HepG2 (cell line): ENCODE data around the gene SEMA3B. TPM values are rescaled to one million over a fixed set of nuclear protein-coding genes. Genes with fewer than 3 reads are reported as not detected.

Experiments used
- CCDC6 ChIP-seq: sonication (generic); formaldehyde crosslinking; IDR thresholded peaks from 2 replicates; pipeline ENCODE4 v1.8.1; 2022; ENCODE audit warnings: mild to moderate bottlenecking, missing genetic modification reagents, moderate library complexity
- IKZF5 ChIP-seq: IDR thresholded peaks from 2 replicates; pipeline ENCODE4 v1.6.1; 2018; ENCODE audit warnings: missing genetic modification reagents, mild to moderate bottlenecking, missing compliant biosample characterization
- KLF15 ChIP-seq: sonication (generic); formaldehyde crosslinking; IDR thresholded peaks from 2 replicates; pipeline ENCODE4 v1.8.1; 2023; ENCODE audit warnings: borderline replicate concordance, mild to moderate bottlenecking, inconsistent platforms, missing genetic modification reagents, mixed read lengths
- MIER2 ChIP-seq: IDR thresholded peaks from 2 replicates; pipeline ENCODE4 v1.6.1; 2016; ENCODE audit warnings: missing biosample characterization, missing genetic modification reagents
- MZF1 ChIP-seq: sonication (generic); formaldehyde crosslinking; IDR thresholded peaks from 2 replicates; pipeline ENCODE4 v1.8.1; 2023; ENCODE audit warnings: mild to moderate bottlenecking, missing genetic modification reagents, borderline replicate concordance
- SKI ChIP-seq: fragments of 450-650 bp; IDR thresholded peaks from one replicate; pipeline ENCODE4 v1.6.1; 2018; ENCODE audit warnings: mild to moderate bottlenecking; ENCODE audit not compliant: partially characterized antibody
- SNRNP70 ChIP-seq: fragments of 200-400 bp; formaldehyde crosslinking; IDR thresholded peaks from 2 replicates; pipeline ENCODE4 v1.6.1; 2017; ENCODE audit warnings: mild to moderate bottlenecking, low read depth, low read length, moderate library complexity
- XBP1 ChIP-seq: sonication (generic); formaldehyde crosslinking; IDR thresholded peaks from 2 replicates; pipeline ENCODE4 v1.5.0; 2020; ENCODE audit warnings: missing genetic modification reagents
- ZFX ChIP-seq: sonication (generic); formaldehyde crosslinking; IDR thresholded peaks from 2 replicates; pipeline ENCODE4 v1.4.0; 2020; ENCODE audit warnings: mild to moderate bottlenecking, low read depth, missing genetic modification reagents, moderate library complexity
- ZNF260 ChIP-seq: sonication (generic); formaldehyde crosslinking; IDR thresholded peaks from 2 replicates; pipeline ENCODE4 v1.4.0; 2020; ENCODE audit warnings: missing genetic modification reagents, low read depth, mild to moderate bottlenecking, borderline replicate concordance
- ZNF275 ChIP-seq: sonication (generic); formaldehyde crosslinking; IDR thresholded peaks from 2 replicates; pipeline ENCODE4 v1.8.0; 2022; ENCODE audit warnings: missing genetic modification reagents, mild to moderate bottlenecking, inconsistent platforms, borderline replicate concordance
- ZNF609 ChIP-seq: sonication (generic); formaldehyde crosslinking; IDR thresholded peaks from 2 replicates; pipeline ENCODE4 v1.4.0; 2020; ENCODE audit warnings: mild to moderate bottlenecking, missing genetic modification reagents, borderline replicate concordance
- ZNF782 ChIP-seq: sonication (generic); formaldehyde crosslinking; IDR thresholded peaks from 2 replicates; pipeline ENCODE4 v1.4.0; 2020; ENCODE audit warnings: missing genetic modification reagents, mild to moderate bottlenecking, borderline replicate concordance
- polyA plus RNA-seq, 8 experiments: library from polyadenylated mRNA; depleted of rRNA in 3 of 8; stranded (reverse) in 7 of 8; unstranded in 1 of 8; fragments of >200 nt; fragmentation: Illumina TruSeq in 4 of 8; extraction: Trizol in 4 of 8; gene quantifications; 2 replicates each; pipeline versions ENCODE4 v1.2.1 to v1.2.3, GENCODE V29; 2011 to 2016; ENCODE audit warnings: low read depth in 4 of 8, missing spikeins in 1 of 8, mixed read lengths in 1 of 8; ENCODE audit not compliant: insufficient read depth in 1 of 8
- total RNA-seq, 5 experiments: library from RNA; depleted of rRNA; stranded (reverse); fragments of >200 nt; fragmentation: Illumina TruSeq; extraction: Trizol; gene quantifications; 2 replicates each; pipeline ENCODE4 v1.2.3, GENCODE V29; 2016; ENCODE audit warnings: low read depth in 1 of 5
- TF ChIP-seq, protein P1 (sequence below): sonication (generic); formaldehyde crosslinking; IDR thresholded peaks from 2 replicates; pipeline ENCODE4 v1.8.0; 2022; ENCODE audit warnings: missing genetic modification reagents, mild to moderate bottlenecking, moderate library complexity, borderline replicate concordance
- TF ChIP-seq, protein P2 (sequence below): sonication (generic); formaldehyde crosslinking; IDR thresholded peaks from 2 replicates; pipeline ENCODE4 v1.4.0; 2020; ENCODE audit warnings: missing genetic modification reagents, borderline replicate concordance

Gene SEMA3B
- total and polyA plus RNA-seq, 2 of the 13 experiments (the other 11 are each of a cell fraction or from before 2014, with no cell fraction given) = 93.2 to 158 TPM

- no peak for TF ChIP-seq MZF1 (CRISPR knock-in tag)
- TF ChIP-seq, protein P1, sequence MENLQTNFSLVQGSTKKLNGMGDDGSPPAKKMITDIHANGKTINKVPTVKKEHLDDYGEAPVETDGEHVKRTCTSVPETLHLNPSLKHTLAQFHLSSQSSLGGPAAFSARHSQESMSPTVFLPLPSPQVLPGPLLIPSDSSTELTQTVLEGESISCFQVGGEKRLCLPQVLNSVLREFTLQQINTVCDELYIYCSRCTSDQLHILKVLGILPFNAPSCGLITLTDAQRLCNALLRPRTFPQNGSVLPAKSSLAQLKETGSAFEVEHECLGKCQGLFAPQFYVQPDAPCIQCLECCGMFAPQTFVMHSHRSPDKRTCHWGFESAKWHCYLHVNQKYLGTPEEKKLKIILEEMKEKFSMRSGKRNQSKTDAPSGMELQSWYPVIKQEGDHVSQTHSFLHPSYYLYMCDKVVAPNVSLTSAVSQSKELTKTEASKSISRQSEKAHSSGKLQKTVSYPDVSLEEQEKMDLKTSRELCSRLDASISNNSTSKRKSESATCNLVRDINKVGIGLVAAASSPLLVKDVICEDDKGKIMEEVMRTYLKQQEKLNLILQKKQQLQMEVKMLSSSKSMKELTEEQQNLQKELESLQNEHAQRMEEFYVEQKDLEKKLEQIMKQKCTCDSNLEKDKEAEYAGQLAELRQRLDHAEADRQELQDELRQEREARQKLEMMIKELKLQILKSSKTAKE (CRISPR knock-in tag) = no peak
- TF ChIP-seq XBP1 (CRISPR knock-in tag) = no peak
- no peak for TF ChIP-seq MIER2 (CRISPR knock-in tag)
- peak; percentile 83 for TF ChIP-seq CCDC6
- no peak for TF ChIP-seq SNRNP70
- no peak for TF ChIP-seq ZNF782 (CRISPR knock-in tag)
- no peak for TF ChIP-seq ZNF609
- no peak for TF ChIP-seq ZNF275 (CRISPR knock-in tag)
- TF ChIP-seq, protein P2, sequence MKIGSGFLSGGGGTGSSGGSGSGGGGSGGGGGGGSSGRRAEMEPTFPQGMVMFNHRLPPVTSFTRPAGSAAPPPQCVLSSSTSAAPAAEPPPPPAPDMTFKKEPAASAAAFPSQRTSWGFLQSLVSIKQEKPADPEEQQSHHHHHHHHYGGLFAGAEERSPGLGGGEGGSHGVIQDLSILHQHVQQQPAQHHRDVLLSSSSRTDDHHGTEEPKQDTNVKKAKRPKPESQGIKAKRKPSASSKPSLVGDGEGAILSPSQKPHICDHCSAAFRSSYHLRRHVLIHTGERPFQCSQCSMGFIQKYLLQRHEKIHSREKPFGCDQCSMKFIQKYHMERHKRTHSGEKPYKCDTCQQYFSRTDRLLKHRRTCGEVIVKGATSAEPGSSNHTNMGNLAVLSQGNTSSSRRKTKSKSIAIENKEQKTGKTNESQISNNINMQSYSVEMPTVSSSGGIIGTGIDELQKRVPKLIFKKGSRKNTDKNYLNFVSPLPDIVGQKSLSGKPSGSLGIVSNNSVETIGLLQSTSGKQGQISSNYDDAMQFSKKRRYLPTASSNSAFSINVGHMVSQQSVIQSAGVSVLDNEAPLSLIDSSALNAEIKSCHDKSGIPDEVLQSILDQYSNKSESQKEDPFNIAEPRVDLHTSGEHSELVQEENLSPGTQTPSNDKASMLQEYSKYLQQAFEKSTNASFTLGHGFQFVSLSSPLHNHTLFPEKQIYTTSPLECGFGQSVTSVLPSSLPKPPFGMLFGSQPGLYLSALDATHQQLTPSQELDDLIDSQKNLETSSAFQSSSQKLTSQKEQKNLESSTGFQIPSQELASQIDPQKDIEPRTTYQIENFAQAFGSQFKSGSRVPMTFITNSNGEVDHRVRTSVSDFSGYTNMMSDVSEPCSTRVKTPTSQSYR (CRISPR knock-in tag) = no peak
- TF ChIP-seq SKI = peak; percentile 65
- no peak for TF ChIP-seq ZNF260 (CRISPR knock-in tag)
- TF ChIP-seq IKZF5 (CRISPR knock-in tag) = peak; percentile 34; the same call in 1 of the 2 replicates
- TF ChIP-seq ZFX = peak; percentile 75
- TF ChIP-seq KLF15 = no peak
These were observed 33.0 kb upstream of the SEMA3B start, which contains the start of gene GNAI2 (continued) for GRCh38 chr3:50235716-50236483.
